ENCODE data around the gene SPDYE17.
"Not testable (repeated sequence)": the region's sequence is repeated elsewhere in the genome, so short reads cannot be mapped to it uniquely, and the experiment has no call there.

The SPDYE17 gene, protein sequence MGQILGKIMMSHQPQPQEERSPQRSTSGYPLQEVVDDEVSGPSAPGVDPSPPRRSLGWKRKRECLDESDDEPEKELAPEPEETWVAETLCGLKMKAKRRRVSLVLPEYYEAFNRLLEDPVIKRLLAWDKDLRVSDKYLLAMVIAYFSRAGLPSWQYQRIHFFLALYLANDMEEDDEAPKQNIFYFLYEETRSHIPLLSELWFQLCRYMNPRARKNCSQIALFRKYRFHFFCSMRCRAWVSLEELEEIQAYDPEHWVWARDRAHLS

GRCh38 chr7:77032261-77032660 is at the start of gene SPDYE17:
SPDYE17 (minus strand) TSS chr7:77032361; CDS start chr7:77030570, 1,791 bp downstream.
- not testable (repeated sequence) for DNase-seq (ENCODE audit: low read depth, low spot score)

DNA sequence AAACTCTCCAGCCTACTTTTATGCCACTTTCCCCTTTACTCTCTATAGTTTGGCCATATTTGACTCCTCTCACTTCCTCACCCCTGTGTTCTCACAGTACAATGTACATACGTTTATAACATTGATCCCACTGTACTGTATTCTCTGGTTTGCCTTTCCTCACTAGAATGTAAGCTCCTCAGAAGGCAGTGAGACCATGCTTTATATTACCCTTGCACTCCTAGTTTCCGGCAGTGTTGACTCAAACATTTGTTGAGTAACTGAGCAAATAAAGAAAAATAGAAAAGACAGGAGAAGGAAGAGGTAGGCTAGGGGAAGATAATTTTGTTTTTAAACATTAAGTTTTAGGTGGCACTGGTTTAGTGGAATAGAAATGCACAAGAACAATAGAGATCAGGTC is 48.1 kb upstream of the SPDYE17 start:
- not testable (repeated sequence) for DNase-seq (ENCODE audit: low read depth, low spot score)

DNA sequence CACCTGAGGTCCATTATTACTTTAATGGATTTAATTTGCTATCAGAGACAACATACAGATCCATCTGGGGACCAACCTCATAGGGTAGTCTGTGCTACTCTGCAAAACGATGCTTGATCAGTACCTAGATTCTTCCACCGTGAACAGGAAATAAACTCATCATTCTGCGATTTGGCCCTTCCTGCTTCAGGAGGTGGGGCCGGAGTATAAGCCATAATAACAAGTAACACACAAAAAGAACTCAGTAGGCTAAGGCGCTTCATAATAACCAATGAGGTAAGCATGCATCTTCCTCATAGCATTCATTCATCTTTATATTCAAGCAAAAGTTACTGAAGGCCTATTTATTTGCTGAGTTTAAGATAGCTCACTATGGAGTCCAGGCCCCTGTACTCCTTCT is 47.5 kb upstream of the SPDYE17 start:
- not testable (repeated sequence) for DNase-seq (ENCODE audit: low read depth, low spot score)

DNA sequence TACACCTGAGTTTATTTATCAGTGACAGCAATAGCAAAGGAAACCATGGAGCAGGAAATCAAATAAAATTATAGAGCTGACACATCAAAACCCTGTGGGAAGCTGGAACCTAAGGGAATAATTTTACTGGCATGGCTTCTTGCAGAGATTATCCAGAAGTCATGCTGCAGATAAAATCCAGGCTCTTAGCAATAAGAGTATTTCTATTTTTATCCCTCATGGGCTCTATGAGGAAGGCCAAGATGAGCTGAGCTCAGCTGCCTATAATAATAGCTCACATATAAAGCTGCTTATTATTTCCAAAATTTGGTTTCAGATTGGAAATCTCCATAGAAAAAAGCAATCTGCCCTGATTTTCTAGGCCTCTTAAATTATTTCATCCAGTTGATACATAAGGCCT is 47.0 kb upstream of the SPDYE17 start:
- DNase-seq (ENCODE audit: low read depth, low spot score), result not testable (repeated sequence)

DNA sequence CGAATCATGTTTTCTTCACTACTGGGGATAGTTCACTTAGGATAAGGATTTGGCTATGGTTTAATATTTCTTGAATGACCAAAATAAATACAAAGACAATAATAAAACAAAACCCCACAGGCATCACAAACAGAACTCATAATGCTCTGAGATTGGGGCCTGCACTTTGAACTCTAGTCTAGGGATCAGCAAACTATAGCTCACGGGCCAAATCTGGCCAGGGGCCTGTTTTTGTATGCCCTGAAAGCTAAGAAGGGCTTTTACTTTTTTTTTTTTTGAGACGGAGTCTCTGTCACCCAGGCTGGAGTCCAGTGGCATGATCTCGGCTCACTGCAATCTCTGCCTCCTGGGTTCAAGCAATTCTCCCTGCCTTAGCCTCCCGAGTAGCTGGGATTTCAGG is 44.9 kb upstream of the SPDYE17 start:
- DNase-seq (ENCODE audit: low read depth, low spot score), result not testable (repeated sequence)

GRCh38 chr7:77074786-77075396 is 42.7 kb upstream of the SPDYE17 start:
- not testable (repeated sequence) for DNase-seq (ENCODE audit: low read depth, low spot score)

GRCh38 chr7:77071108-77071507 is 38.9 kb upstream of the SPDYE17 start:
- not testable (repeated sequence) for DNase-seq (ENCODE audit: low read depth, low spot score)

- DNase-seq (ENCODE audit: low read depth, low spot score), result not testable (repeated sequence)
Measured at GRCh38 chr7:77065869-77066268, 33.7 kb upstream of the SPDYE17 start.

- not testable (repeated sequence) for DNase-seq (ENCODE audit: low read depth, low spot score)
Measured at GRCh38 chr7:77063732-77064131, 31.6 kb upstream of the SPDYE17 start.

GRCh38 chr7:77062557-77062956 is 30.4 kb upstream of the SPDYE17 start, which contains the start of gene SPDYE18:
SPDYE18 (minus strand) TSS chr7:77062558; CDS start chr7:77060512, 2,046 bp downstream.
- DNase-seq (ENCODE audit: low read depth, low spot score), result not testable (repeated sequence)

- DNase-seq (ENCODE audit: low read depth, low spot score), result not testable (repeated sequence)
Measured at GRCh38 chr7:77026349-77026748, 5.8 kb downstream of the SPDYE17 start.

DNA sequence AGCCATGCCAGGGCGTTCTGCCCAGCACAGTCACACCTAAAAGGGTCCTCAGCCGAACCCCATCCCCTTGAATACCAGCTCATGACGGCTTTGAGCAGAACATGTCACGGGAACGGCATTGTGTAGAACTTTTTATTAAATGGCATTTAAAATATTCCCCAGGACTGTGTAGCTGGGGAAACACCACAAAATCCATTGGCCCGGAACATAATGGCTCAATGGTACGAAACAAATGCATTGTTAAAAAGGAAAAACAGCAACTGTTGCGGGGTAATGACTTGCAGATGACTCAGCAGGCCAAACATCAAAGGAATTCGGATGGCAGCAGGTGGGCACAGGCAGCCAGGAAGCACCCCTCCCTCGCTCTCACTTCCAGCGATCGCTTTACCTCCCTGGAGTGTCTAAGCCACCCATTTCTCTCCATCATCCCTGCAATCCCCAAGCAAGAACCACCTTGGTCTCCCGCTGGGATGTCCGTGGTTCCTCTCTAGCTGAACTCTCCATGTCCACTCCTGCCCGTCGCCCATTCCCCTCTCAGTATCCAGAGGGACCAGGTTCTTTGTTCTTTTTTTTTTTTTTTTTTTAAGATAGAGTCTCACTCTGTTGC is 22.0 kb downstream of the SPDYE17 start:
- not testable (repeated sequence) for DNase-seq (ENCODE audit: low read depth, low spot score)

DNA sequence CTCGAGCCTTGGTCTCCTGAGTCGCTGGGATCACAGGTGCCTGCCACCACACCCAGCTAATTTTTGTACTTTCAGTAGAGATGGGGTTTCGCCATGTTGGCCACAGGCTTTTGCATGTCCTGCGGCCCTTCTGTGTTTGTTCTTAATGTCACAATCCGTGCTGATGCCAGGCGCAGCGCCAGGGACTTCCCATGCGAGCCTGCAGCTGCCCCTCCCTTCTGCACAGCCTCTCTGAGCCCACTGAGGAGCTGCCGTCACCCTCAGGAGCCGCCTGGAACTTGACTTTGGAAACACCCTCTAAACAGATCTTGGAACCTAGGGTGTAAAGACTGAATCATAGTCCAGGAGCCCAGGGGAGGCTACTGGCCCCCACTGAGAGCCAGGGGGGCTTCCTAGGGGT is 24.2 kb downstream of the SPDYE17 start:
- DNase-seq (ENCODE audit: low read depth, low spot score), result not testable (repeated sequence)

DNA sequence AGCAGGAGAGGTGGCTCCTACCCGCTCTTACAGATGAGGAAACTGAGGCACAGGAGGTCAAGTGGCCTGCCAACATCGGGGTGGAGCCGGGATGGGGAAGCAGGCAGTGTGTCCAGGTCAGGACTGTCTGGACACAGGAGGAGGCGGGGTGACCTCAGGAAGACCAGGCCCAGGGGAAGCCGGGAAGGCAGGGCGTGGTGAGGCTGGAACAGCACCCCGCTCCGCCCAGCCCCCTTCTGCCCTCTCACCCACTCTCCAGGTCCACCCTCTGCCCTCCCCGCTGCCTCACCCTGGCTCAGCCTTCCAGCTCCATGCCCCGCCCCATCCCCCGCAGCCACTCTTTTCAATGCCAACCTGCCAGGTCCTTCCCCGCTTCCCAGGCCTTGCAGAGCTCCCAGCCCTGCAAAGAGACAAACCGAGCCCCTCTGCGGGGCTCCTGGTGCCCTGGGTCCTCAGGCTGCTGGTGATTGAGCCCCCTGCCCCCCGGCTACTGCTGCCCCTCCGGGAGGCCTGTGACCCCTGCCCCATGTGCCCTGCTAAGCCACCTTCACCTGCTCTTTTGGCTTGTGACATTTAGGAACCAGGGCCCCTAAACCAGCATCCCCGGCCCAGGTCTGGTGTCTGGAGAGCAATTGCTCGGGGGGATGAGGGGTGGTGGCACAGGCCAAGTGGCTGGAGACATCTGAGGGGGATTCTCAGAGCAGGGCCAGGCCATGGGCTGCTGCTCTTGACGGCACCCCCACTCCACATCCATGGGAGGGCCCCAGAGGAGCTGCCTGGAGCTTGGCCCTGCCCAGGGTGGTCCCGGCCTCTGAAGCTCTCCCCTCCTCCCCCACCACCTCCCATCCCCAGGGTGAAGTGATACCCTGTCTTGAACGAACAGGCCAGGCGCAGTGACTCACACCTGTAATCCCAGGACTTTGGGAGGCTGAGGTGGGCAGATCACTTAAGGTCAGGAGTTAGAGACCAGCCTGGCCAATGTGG is 25.7 kb downstream of the SPDYE17 start:
- DNase-seq (ENCODE audit: low read depth, low spot score), result not testable (repeated sequence)

GRCh38 chr7:77005461-77006057 is 26.6 kb downstream of the SPDYE17 start:
- DNase-seq (ENCODE audit: low read depth, low spot score), result not testable (repeated sequence)

DNA sequence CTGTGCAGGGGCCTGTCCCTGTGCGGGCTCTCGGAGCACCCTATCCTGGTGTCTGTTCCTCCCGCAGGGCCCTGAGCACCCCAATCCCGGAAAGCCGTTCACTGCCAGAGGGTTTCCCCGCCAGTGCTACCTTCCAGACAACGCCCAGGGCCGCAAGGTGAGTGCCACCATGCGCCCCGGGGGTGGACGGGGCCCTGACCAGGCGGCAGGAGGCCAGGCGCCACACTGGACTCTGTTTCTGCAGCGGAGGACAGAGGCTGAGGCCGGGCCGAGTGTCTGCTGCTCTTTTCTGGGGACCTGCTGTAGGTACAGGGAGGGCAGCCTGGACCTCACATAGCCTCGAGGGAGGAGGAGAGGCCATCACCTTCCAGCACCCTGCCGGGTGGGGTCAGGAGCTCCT is 28.0 kb downstream of the SPDYE17 start:
- DNase-seq (ENCODE audit: low read depth, low spot score), result not testable (repeated sequence)

DNA sequence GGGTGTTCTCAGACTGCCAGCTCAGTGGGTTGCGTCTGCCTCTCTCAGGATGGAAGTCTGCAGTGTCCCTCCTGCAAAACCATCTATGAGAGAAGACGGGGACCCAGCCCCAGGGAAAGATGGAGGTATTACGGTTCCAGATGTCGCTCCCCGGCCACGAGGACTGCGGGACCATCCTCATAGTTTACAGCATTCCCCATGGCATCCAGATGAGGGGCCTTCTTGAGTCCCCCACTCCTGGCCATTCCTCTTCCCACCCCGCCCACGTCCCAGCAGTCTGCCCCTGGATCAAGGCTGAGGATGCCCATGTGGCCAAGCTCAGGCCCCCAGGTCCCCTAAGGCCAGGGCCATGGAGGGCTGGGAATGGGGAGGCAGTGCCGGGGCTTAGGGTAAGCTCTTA is 28.9 kb downstream of the SPDYE17 start:
- not testable (repeated sequence) for DNase-seq (ENCODE audit: low read depth, low spot score)

- not testable (repeated sequence) for DNase-seq (ENCODE audit: low read depth, low spot score)
Measured at GRCh38 chr7:77002678-77003233, 29.4 kb downstream of the SPDYE17 start.

DNA sequence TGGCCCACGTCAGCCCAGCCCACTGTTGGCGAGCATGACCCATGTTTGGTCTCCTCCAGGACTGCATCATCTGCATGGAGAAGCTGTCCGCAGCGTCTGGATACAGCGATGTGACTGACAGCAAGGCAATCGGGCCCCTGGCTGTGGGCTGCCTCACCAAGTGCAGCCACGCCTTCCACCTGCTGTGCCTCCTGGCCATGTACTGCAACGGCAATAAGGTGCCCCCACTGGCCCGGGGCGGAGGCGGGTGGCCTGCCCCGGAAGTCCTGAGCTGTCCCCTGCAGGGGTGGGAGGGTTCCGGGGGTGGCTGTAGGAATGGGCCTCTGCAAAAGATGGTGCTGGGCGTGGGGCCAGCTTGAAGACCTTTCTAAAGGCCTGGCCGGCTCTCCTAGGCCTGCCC is 30.1 kb downstream of the SPDYE17 start:
- not testable (repeated sequence) for DNase-seq (ENCODE audit: low read depth, low spot score)

DNA sequence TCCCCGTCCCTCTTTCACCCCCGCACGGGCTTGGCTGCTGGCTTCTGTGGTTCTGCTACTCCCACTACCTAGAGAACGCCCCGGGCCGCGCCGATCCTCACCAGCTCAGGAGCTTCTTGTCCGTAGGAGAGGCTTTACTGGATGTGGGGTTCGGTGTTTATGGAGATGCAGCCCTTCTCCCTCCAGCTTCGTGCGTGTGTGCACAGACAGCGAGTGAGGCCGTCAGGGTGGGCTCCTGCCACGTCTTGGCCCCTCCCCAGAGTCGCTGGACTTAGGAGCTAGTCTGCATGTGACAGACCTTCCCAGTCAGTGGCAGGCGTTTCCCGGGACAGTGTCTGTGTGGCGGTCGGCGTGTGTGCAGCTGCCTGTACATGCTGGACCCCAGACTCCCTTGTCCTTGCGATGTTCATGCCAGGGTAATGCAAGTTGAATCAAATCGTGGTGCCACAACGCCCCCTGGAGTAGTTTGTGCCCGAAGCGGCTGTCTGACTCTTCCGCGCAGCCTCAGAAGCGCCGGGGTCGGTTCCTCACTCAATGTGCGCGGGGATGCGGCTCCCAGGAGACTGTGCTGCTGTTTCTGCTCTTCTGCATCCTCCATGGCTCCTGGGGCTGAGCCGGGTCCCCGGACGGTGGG is 32.6 kb downstream of the SPDYE17 start:
- DNase-seq (ENCODE audit: low read depth, low spot score), result not testable (repeated sequence)
